NOMO-1 (cell line): Measurements from ENCODE around the gene SRPRB.

Source experiments
- DNase-seq, 2 experiments: peaks; one replicate each; lab custom pipeline; 2025; ENCODE audit not compliant: unreplicated experiment in 2 of 2; lab: John Stamatoyannopoulos, UW

Gene SRPRB

GRCh38 chr3:133840055-133840737 lies 34.6 kb downstream of the SRPRB start:
- DNase-seq, result no peak

- no peak for DNase-seq
Measured at GRCh38 chr3:133840767-133841166, 35.2 kb downstream of the SRPRB start.

GRCh38 chr3:133841196-133841595 lies 35.6 kb downstream of the SRPRB start:
- no peak for DNase-seq

DNA sequence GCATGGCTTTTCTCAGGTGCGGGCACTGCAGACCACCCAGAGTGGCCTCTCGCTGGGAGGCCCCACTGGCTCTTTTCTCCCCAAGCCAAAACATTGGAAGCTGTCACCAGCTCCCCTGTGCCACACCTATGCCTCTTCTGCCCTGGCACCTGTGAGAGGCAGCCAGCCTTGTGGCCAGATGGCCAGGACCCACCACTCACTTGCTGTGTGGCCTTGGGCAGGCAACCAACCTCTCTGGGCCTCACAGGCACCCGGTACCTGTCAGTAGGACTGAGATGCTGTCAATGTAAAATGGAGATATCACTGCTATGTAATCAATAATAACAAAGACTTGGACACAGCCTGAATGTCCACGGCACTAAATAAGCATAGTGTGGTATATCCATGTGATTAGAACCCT lies 36.5 kb downstream of the SRPRB start:
- no peak for DNase-seq

DNA sequence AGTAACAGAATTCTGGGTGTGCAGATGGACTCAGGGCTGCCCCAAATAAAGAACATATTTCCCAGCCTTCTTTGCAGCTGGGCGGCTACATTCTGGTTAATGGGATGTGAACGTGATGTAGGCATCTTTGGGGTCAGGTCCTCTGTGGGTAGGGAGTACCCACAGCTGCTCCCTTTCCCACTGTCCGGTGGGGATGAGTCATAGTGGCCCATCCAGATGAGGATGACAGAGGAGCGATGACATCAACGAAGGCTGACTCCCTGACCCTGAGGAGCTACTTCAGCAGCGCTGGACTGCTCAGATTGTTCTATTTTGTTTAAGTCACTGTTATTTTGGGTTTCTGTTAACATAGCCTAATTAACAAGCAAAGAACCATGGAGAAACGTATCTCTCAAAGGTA lies 38.0 kb downstream of the SRPRB start:
- DNase-seq, result no peak

DNA sequence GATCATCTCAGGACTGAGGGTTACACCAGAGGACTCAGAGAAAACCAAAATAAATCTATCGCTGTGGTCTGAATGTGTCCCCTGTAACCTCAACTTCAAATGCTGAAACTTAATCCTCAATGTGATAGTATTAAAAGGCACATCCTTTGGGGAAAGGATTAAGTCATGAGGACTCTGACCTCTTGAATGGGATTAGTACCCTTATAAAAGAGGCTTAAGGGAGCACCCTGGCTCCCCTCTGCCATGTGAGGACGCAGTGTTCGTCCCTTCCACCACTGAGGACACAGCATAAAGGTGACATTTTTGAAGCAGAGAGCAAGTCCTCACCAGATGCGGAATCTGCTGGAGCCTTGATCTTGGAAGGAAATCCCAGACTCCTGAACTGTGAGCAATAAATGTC lies 39.5 kb downstream of the SRPRB start:
- no peak for DNase-seq

GRCh38 chr3:133849346-133849745 lies 43.7 kb downstream of the SRPRB start:
- DNase-seq, result no peak

DNA sequence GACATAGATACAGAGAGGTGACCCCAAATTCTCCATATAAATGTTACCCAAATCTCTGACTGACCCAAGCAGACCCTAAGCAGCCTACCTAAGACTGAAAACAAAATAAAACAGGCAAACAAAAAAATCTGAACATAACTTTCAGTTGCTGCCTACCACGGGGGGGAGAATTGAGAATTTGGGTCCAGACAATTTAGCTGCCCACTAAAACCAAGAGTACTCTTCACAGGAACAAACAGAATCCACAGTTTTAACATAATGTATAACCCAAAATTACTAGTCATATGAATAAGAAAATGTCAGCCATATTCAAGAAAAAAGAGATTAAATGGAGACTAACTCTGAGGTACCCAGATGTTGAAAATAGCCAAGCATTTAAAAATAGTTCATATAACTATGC lies 44.4 kb downstream of the SRPRB start:
- no peak for DNase-seq

GRCh38 chr3:133851266-133851906 lies 45.8 kb downstream of the SRPRB start:
- no peak for DNase-seq

- DNase-seq, result no peak
Measured at GRCh38 chr3:133851931-133852330, 46.3 kb downstream of the SRPRB start.

- DNase-seq, result no peak
Measured at GRCh38 chr3:133853063-133853924, 47.7 kb downstream of the SRPRB start.

GRCh38 chr3:133853925-133854227 lies 48.3 kb downstream of the SRPRB start:
- DNase-seq, result no peak

DNA sequence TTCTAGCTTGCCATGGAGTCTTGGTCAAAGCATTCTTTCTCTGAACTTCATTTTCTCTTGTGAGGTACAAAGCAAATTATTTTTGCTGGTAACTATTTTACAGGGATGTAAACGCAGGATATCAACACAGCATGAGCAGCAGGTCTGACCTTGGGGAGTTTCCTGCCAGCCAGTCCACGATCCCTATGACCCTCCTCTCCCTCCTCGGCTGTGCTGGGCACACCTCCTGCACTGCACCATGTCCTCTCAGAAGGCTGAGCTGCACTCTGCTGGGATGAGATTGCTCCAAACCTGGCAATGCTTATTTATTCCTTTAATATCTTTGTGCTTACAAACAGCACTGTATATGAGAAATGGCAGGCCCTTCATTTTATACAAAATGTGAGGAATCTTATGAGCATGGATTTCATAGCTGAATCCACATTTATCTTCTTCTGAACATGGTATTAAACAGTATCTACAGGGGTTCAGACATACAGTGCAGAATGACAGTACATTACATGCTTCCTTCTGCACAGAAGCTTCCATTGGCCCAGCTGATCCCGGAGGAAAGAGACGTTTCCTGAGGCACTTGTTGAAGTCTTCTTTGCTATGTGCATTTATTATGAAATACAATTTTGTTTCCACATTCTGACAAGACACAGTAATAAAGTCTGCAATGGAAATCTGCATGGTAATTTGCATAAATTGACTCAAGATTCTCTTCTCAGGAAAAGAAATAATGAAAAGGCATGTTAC lies 48.8 kb downstream of the SRPRB start:
- no peak for DNase-seq

- DNase-seq, result no peak
Measured at GRCh38 chr3:133855002-133855370, 49.4 kb downstream of the SRPRB start.

- no peak for DNase-seq
Measured at GRCh38 chr3:133855772-133856171, 50.2 kb downstream of the SRPRB start.

GRCh38 chr3:133856316-133856715 lies 50.7 kb downstream of the SRPRB start:
- no peak for DNase-seq

DNA sequence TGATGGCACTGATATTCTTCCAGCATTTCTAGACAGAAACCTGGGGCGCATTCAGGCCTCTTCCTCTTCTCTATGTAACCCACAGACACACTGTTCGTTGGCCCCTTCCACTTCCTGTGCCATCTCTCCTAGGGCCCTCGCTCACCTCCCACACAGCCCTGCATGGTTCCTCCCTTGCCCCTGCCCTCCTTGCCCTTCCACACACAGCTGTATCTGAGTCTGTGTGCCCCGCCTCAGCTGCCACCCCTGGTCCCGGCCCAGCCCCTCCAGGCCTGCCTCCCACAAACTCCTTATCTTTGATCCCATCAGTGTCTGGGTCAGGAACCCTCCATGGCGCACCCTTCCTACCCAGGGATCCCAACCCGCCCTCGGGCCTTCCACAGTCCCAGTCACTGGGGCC lies 52.2 kb downstream of the SRPRB start:
- peak; percentile 52 to 58 for DNase-seq

DNA sequence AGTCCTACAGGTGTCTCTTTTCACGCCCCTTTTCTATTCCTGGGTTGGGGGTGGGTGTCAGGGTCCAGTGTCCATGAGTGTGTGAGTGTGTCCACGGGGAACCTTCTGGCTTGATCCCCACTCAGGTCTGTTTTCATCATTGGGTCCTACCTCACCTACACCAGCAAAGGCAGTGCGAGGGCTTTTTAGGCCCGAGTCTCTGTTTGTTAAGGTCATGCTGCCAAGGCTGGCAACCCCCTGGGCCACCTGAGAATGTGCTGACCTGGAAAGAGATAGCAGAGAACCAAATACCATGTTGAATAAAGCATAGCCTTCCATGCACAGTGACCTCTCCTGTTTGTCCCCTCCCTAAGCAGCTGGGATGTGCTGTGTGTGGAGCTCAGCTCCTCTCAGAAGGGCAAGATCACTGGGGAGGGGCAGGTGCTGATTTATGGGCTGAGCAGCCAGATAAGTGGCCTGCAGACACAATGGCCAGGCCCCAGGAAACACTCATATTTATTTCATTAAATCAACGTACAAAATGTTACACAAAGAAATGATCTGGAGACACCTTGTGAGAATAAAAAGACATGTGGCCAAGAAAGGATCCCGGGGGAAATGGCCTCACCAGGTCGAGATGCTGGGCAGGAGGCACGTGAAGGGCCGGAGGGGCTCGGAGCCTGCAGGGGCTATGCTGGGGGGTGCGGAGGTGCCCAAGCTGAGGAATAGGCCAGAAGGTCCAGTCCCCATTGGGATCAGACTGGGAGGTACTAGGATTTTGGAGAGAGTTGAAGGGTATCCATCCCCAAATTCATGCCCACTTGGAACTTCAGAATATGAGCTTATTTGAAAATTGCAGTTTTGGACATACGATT lies 54.0 kb downstream of the SRPRB start:
- DNase-seq, result no peak

DNA sequence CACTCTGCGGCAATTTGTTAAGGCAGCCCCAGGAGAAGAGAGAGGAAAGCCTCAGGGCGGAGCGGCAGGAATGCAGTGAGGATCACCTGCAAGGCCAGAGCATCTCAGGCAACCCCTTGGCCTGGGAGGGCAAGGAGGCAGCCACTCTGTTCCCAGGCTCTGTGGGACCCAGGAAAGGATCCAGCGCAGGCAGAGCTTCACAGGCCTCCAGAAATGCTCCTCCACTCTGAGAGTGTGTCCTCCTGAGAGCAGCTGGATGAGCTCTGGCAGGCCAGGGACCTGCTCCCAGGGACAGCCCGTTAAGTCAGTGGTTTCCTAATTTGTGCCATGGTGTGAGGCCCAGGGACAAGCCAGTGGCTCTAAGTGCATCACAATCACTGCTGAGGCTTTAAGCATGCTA lies 54.9 kb downstream of the SRPRB start:
- DNase-seq, result no peak

GRCh38 chr3:133862161-133862560 lies 56.5 kb downstream of the SRPRB start:
- DNase-seq, result no peak
